T follicular helper cell (primary cell): ENCODE measurements around the gene INHBB.
"Not testable (repeated sequence)": the region's sequence is repeated elsewhere in the genome, so short reads cannot be mapped to it uniquely, and the experiment has no call there.

Source experiments
- DNase-seq: peaks from one replicate; pipeline ENCODE4 v3.0.0-alpha.2; 2020; ENCODE audit warnings: low read depth
- total RNA-seq, 2 experiments: gene quantifications; one replicate each; lab custom pipeline; 2026; lab: John Stamatoyannopoulos, UW

Gene INHBB
- 0 to 0.17 reads per million in 2 experiments for total RNA-seq

- no peak for DNase-seq
These were observed at the start of gene INHBB for GRCh38 chr2:120346026-120346666. Gene INHBB (plus strand): TSS chr2:120346136. CDS start chr2:120346189, 53 bp downstream.

- DNase-seq: no peak
These were observed 47.6 kb upstream of the INHBB start for GRCh38 chr2:120298173-120298835.

- no peak for DNase-seq
These were observed 46.9 kb upstream of the INHBB start for GRCh38 chr2:120299004-120299403.

GRCh38 chr2:120299561-120299960 lies 46.4 kb upstream of the INHBB start:
- no peak for DNase-seq

- DNase-seq: no peak
These were observed 45.6 kb upstream of the INHBB start for GRCh38 chr2:120300385-120300784.

- DNase-seq: no peak
These were observed 44.7 kb upstream of the INHBB start for GRCh38 chr2:120301284-120301683.

GRCh38 chr2:120302301-120302700 lies 43.6 kb upstream of the INHBB start:
- DNase-seq: no peak

- DNase-seq: no peak
These were observed 42.8 kb upstream of the INHBB start for GRCh38 chr2:120303177-120303576.

GRCh38 chr2:120305296-120305695 lies 40.6 kb upstream of the INHBB start:
- no peak for DNase-seq

GRCh38 chr2:120305937-120306490 lies 39.9 kb upstream of the INHBB start:
- no peak for DNase-seq

- DNase-seq: no peak
These were observed 38.5 kb upstream of the INHBB start for GRCh38 chr2:120307482-120307881.

- no peak for DNase-seq
These were observed 37.7 kb upstream of the INHBB start for GRCh38 chr2:120308038-120308910.

- DNase-seq: no peak
These were observed 35.8 kb upstream of the INHBB start for GRCh38 chr2:120310136-120310535.

- DNase-seq: not testable (repeated sequence)
These were observed 35.1 kb upstream of the INHBB start for GRCh38 chr2:120310841-120311240.

- no peak for DNase-seq
These were observed 33.9 kb upstream of the INHBB start for GRCh38 chr2:120312076-120312475.

- peak; percentile 55 for DNase-seq
These were observed 32.9 kb upstream of the INHBB start for GRCh38 chr2:120312860-120313694.

- no peak for DNase-seq
These were observed 32.0 kb upstream of the INHBB start for GRCh38 chr2:120313695-120314615.

- no peak for DNase-seq
These were observed 31.1 kb upstream of the INHBB start for GRCh38 chr2:120314690-120315366.

GRCh38 chr2:120315367-120316033 lies 30.4 kb upstream of the INHBB start:
- DNase-seq: no peak
